K562 treated with DMSO at 1 percent for 48 hours (cell line): Measurements from ENCODE around the gene SRP19. TPM values are rescaled to one million over a fixed set of nuclear protein-coding genes. Genes with fewer than 3 reads are reported as not detected.

ENCODE experiments used
- total RNA-seq: library from RNA; unstranded; fragments of 300-600 nt; gene quantifications from 2 replicates; pipeline ENCODE4 v1.2.3, GENCODE V29; 2022; ENCODE audit warnings: low replicate concordance; ENCODE audit errors: extremely low read depth

The SRP19 gene
- total RNA-seq: not detected in 2 replicates

GRCh38 chr5:112860929-112861637 is at the start of gene SRP19:
TSS of gene SRP19 (plus strand) at chr5:112861287. CDS start at chr5:112861377, 90 bp downstream.

Other genes starting within 250 kb of the SRP19 start
- not detected in 2 replicates for gene APC, start 123.4 kb upstream of the SRP19 start, total RNA-seq
- not detected in 2 replicates for gene REEP5, start 60.9 kb downstream of the SRP19 start, total RNA-seq
- not detected in 2 replicates for gene DCP2, start 115.5 kb downstream of the SRP19 start, total RNA-seq